Osteocyte (in vitro differentiated cells): ENCODE measurements around the gene HMSD. TPM values are rescaled to one million over a fixed set of nuclear protein-coding genes. Genes with fewer than 3 reads are reported as not detected.
A peak's percentile ranks its signal among the peaks of the same experiment; 100 is the strongest.
"Not testable (repeated sequence)": the region's sequence is repeated elsewhere in the genome, so short reads cannot be mapped to it uniquely, and the experiment has no call there.

Experiments used
- DNase-seq: peaks from one replicate; pipeline ENCODE4 v3.0.0; 2021; ENCODE audit warnings: mixed read lengths; ENCODE audit not compliant: unreplicated experiment; ENCODE audit errors: extremely low spot score
- H3K27ac Mint-ChIP-seq: one replicate; pipeline ENCODE4 v1.8.0; 2021; ENCODE audit warnings: mild to moderate bottlenecking, mixed read lengths; ENCODE audit not compliant: unreplicated experiment
- H3K27me3 Mint-ChIP-seq: one replicate; pipeline ENCODE4 v1.8.0; 2021; ENCODE audit warnings: mixed read lengths; ENCODE audit not compliant: unreplicated experiment
- H3K36me3 Mint-ChIP-seq: one replicate; pipeline ENCODE4 v1.8.0; 2021; ENCODE audit warnings: mixed read lengths; ENCODE audit not compliant: unreplicated experiment
- H3K4me1 Mint-ChIP-seq: one replicate; pipeline ENCODE4 v1.8.0; 2021; ENCODE audit warnings: mixed read lengths; ENCODE audit not compliant: unreplicated experiment
- H3K4me3 Mint-ChIP-seq: one replicate; pipeline ENCODE4 v1.8.0; 2021; ENCODE audit warnings: mild to moderate bottlenecking, moderate library complexity, mixed read lengths; ENCODE audit not compliant: unreplicated experiment
- H3K9me3 Mint-ChIP-seq: one replicate; pipeline ENCODE4 v1.8.0; 2021; ENCODE audit warnings: mixed read lengths; ENCODE audit not compliant: unreplicated experiment
- total RNA-seq: library from RNA; stranded (reverse); gene quantifications from 2 replicates; pipeline ENCODE4 v1.2.1, GENCODE V29; 2021
- TF ChIP-seq, protein P1 (sequence below): fragments of 200-600 bp; sonication (generic); IDR thresholded peaks from 2 replicates; pipeline ENCODE4 v1.5.0; 2021; ENCODE audit warnings: antibody characterized with exemption, mild to moderate bottlenecking, moderate library complexity

The HMSD gene
- total RNA-seq, 1 donor from 2014 or later, result not detected

DNA sequence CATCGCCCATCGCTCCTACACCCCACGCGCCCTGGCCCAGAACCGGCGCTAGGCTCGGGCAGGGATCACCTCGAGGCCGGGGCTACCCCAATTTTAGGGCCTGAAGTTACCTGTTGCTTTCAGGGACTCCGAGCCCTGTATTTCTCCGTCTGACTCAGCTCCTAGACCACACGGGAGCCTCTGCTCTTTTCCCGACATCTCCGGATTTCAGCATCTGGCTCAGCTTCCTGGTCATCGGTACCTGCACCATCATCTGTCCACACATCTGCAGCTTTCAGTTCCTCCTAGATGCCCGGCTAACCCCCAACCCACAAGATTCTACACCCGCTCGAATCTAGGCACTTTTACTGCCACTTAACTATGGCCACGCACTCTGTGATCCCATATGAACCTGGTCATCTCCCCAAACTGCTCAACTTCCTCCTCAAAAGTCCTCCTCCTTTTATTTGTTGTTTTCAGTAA is 12.1 kb upstream of the HMSD start:
- Mint-ChIP-seq H3K27ac (no peak overlapping the region), H3K27me3 (peaks cover 23% of the 10 kb centered on the region), H3K36me3 (no peaks in the 10 kb centered on the region), H3K4me3 (no peak overlapping the region), H3K4me1 (peaks cover 3% of the 10 kb centered on the region), H3K9me3 (no peaks in the 10 kb centered on the region)
- TF ChIP-seq, protein P1, sequence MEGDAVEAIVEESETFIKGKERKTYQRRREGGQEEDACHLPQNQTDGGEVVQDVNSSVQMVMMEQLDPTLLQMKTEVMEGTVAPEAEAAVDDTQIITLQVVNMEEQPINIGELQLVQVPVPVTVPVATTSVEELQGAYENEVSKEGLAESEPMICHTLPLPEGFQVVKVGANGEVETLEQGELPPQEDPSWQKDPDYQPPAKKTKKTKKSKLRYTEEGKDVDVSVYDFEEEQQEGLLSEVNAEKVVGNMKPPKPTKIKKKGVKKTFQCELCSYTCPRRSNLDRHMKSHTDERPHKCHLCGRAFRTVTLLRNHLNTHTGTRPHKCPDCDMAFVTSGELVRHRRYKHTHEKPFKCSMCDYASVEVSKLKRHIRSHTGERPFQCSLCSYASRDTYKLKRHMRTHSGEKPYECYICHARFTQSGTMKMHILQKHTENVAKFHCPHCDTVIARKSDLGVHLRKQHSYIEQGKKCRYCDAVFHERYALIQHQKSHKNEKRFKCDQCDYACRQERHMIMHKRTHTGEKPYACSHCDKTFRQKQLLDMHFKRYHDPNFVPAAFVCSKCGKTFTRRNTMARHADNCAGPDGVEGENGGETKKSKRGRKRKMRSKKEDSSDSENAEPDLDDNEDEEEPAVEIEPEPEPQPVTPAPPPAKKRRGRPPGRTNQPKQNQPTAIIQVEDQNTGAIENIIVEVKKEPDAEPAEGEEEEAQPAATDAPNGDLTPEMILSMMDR, result no peak
- no peak for DNase-seq

DNA sequence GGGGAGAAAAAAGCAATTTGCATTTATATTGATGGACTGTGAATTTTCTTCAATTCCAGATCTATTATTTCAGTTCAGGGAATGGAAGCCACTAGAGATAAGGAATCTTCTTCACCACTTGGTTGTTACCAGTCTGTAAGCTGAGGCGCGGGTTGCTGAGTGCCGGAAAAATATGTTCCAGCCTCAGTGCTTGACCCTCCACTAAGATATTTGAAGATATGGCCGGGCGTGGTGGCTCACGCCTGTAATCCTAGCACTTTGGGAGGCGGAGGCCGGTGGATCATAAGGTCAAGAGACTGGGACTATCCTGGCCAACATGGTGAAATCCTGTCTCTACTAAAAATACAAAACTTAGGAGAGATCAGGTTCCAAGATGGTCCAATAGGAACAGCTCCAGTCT is 9.1 kb upstream of the HMSD start:
- Mint-ChIP-seq H3K27me3 (peaks cover 37% of the 10 kb centered on the region), H3K9me3 (no peaks in the 10 kb centered on the region)

DNA sequence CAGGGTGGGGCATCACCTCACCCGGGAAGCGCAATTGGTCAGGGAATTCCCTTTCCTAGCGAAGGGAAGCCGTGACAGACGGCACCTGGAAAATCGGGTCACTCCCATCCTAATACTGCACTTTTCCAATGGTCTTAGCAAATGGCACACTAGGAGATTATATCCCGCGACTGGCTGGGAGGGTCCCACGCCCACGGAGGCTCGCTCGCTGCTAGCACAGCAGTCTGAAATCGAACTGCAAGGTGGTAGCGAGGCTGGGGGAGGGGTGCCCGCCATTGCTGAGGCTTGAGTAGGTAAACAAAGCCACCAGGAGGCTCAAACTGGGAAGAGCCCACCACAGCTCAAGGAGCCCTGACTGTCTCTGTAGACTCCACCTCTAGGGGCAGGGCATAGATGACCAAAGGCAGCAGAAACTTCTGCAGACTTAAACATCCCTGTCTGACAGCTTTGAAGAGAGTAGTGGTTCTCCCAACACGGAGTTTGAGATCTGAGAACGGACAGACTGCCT is 8.5 kb upstream of the HMSD start:
- H3K27ac Mint-ChIP-seq, H3K4me3 Mint-ChIP-seq, DNase-seq, H3K4me1 Mint-ChIP-seq, H3K36me3 Mint-ChIP-seq, H3K9me3 Mint-ChIP-seq: not testable (repeated sequence)
- H3K27me3 Mint-ChIP-seq, result peaks cover 38% of the 10 kb centered on the region

More for the DNA sequence above, 9.1 kb upstream of the HMSD start:
- DNase-seq, result no peak
- H3K4me1 Mint-ChIP-seq, result peaks cover 3% of the 10 kb centered on the region
- H3K4me3 Mint-ChIP-seq, result no peak overlapping the region
- TF ChIP-seq, protein P1, result no peak
- H3K27ac Mint-ChIP-seq, result no peak overlapping the region
- H3K36me3 Mint-ChIP-seq, result no peaks in the 10 kb centered on the region

DNA sequence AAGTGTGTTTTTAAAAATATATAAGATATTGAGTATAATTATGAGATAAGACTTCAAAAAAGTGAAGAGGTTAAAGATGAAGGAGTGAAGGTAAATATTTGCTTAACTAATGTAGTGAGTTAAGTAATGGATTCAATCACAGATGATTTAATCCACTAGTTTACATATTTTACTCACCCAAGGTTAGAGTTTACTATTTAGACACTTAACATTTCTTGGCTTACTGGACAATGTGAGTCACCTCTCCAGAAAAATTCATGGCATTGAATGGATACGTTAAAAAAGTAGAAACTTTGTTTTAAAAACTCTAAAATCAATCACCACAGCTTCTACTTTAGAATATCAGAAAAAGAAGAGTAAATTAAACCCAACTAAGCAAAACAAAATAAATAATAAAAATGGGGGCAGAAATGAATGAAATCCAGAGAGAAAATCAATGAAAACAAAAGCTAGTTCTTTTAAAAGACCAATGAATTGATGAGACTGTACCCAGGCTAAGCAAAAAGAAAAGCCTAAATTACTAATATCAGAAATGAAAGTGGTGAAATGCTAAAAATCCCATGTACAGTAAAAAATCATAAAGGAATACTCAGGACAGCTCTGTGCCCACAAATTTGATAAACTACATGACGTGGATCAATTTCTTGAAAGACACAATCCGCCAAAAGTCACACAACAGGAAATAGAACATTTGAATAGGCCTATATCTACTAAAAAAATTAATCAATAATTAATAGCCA is 1.9 kb upstream of the HMSD start:
- TF ChIP-seq, protein P1, result no peak
- Mint-ChIP-seq H3K4me3 (no peak overlapping the region), H3K4me1 (peaks cover 11% of the 10 kb centered on the region), H3K27me3 (peaks cover 57% of the 10 kb centered on the region), H3K27ac (no peak overlapping the region), H3K36me3 (no peaks in the 10 kb centered on the region), H3K9me3 (no peaks in the 10 kb centered on the region)
- DNase-seq, result no peak

DNA sequence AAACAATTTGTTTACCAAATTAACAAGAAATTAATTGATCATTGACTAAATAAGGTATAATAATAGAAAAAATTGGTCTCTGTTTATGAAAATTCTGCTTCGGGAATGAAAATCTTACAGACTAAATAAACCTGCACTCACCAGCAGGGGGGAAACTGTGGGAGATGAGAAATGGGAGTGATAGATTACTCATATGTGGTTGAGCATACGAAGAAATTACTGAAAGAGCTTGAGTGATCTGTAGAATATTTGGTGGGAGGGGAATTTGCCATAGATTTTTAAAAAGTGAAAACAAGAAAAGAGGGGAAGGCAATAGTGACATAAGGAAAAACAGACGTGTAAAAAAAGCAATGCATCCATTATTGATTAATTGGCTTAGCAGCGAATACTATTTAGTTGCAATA is 2.2 kb downstream of the HMSD start:
- DNase-seq, result no peak
- H3K27me3 Mint-ChIP-seq, result peaks cover 38% of the 10 kb centered on the region
- TF ChIP-seq, protein P1, result peak; percentile 33
- H3K4me3 Mint-ChIP-seq, result no peak overlapping the region
- peaks cover 11% of the 10 kb centered on the region for H3K4me1 Mint-ChIP-seq
- H3K36me3 Mint-ChIP-seq, result no peaks in the 10 kb centered on the region
- H3K9me3 Mint-ChIP-seq, result no peaks in the 10 kb centered on the region
- H3K27ac Mint-ChIP-seq, result no peak overlapping the region
